CD1c-positive myeloid dendritic cell (primary cell): ENCODE results near the gene ANKRD2.
"Not testable (repeated sequence)": the region's sequence is repeated elsewhere in the genome, so short reads cannot be mapped to it uniquely, and the experiment has no call there.

ENCODE experiments used
- DNase-seq: peaks from one replicate; pipeline ENCODE4 v3.0.0-alpha.2; 2016; ENCODE audit errors: extremely low spot score

The ANKRD2 gene

DNA sequence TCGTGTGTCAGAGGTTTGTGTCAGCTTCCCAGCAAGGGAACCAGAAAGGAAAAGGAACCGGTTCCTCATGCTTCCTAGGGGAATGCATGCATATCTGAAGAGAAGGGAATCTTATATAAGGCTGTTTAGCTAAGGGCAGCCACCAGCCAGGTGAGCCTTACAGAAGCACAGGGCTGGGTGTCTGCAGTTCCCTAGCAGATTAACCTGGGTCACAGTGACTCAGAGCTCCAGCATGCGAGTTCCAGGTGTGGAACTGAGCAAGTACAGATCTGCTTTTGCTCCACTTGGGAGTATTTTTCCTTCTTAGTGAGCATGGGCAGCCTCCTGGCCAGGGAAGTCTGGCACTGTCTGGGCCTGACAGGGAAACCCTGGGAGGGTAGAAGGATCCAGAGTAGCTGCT is 957 bp upstream of the ANKRD2 start:
- no peak for DNase-seq

DNA sequence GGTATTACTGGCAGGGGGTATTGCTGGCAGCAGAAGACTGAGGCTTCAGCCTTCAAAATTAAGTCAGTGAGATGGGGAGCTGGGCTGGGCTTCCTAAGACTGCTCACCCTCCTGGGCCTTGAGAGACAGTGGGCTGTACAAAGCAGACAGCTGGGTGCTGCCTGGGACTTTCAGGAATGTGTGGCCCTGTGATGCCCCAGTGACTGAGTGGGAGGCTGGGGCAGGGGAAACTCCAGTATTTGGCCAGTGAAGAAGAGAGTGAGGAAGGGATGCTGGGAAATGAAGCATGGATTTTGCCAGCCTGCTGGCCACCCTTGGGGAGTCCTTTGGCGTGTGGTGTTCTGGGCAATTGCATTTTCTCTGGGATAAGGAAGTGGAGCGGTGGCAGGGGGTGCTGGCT is 442 bp downstream of the ANKRD2 start:
- no peak for DNase-seq

DNA sequence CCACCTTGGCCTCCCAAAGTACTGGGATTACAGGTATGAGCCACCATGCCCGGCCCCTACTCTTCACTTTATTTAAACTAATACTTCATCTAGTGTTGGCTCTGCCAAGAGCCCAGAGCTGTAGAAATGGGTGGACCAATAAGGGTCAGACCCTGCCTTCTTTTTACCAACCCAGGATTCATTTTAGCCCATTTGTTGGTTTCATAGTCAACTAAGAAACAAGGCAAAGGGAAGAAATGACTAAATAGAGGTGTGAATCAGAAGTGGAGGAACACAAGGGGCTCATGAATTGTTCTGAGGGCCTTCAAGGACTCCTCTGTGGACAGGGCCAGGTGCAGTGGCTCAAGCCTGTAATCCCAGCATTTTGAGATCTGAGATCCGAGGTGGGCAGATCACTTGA is 1.1 kb downstream of the ANKRD2 start:
- DNase-seq: no peak

- no peak for DNase-seq
Measured at GRCh38 chr10:97574374-97575126, 2.0 kb downstream of the ANKRD2 start.

DNA sequence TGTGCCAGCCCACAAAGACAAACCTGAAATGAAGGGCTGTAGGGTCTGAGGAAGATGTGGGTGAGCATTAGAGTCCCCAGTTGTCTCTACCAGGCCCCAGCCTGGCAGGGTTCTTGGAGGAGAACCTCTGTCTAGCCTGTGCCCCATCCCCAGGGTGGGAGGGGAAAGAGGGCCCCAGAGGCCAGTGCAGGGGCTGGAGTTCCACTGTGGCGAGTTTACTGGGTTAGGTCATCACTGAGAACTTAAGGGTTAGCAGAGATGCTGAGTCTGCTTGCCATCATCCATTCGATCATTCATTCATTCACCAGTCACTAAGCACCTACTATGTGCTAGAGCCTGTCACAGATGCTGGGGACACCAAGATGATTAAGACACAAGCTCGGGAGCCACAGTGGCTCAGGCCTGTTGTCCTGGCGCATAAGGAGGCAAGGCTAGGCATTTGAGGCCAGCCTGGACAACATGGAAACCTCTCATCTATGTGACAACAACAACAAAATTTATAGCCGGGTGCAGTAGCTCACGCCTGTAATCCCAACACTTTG is 2.6 kb downstream of the ANKRD2 start:
- no peak for DNase-seq

DNA sequence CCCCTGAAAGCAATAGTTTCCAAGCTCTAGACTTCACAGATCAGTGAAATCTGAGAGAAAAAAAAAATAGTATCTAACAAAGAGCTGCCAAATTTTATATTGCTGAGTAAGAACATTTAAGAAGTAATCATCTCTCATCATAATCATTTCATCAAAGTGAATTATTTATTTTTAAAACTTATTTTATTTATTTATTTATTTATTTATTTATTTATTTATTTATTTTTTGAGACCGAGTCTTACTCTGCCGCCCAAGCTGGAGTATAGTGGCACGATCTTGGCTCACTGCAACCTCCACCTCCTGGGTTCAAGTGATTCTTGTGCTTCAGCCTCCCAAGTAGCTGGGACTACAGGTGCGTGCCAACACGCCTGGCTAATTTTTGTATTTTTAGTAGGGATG is 3.9 kb downstream of the ANKRD2 start:
- not testable (repeated sequence) for DNase-seq

- DNase-seq: no peak
Measured at GRCh38 chr10:97577701-97578100, 5.1 kb downstream of the ANKRD2 start.

- DNase-seq: no peak
Measured at GRCh38 chr10:97578171-97578844, 5.7 kb downstream of the ANKRD2 start.

- DNase-seq: no peak
Measured at GRCh38 chr10:97580421-97581367, 8.1 kb downstream of the ANKRD2 start.

GRCh38 chr10:97582169-97582568 is 9.6 kb downstream of the ANKRD2 start:
- DNase-seq: no peak

- DNase-seq: no peak
Measured at GRCh38 chr10:97583476-97583875, 10.9 kb downstream of the ANKRD2 start.

- no peak for DNase-seq
Measured at GRCh38 chr10:97584060-97584797, 11.7 kb downstream of the ANKRD2 start, which contains the start of gene HOGA1. TSS of gene HOGA1 (plus strand) at chr10:97584389. CDS start at chr10:97584704, 315 bp downstream.

DNA sequence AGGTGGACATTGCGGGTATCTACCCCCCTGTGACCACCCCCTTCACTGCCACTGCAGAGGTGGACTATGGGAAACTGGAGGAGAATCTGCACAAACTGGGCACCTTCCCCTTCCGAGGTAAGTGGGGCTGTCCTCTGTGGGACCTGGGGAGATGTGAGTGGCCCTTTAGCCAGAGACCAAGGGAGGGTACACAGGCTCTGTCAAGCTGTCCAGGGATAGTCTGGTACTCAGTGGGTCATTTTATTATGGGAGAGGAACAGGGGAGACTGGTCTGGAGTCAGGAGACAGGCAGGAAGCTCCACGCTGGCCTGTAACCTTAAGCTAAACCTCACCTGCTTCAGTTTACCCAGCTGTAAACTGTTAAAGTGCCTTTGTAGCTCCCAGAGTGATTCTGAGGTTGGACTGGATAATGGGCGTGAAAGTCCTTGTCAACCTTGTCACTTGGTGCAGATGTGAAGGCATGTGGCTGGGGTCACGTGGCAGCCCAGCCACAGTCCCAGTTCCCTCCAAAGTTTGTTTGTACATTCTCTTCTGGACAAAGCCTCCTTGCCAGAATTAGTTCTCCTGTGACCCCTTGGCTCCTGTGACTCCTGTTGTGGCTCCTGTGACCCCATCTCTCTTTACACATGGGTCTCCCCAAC is 12.3 kb downstream of the ANKRD2 start:
- DNase-seq: no peak

GRCh38 chr10:97585439-97585811 is 12.8 kb downstream of the ANKRD2 start:
- no peak for DNase-seq

DNA sequence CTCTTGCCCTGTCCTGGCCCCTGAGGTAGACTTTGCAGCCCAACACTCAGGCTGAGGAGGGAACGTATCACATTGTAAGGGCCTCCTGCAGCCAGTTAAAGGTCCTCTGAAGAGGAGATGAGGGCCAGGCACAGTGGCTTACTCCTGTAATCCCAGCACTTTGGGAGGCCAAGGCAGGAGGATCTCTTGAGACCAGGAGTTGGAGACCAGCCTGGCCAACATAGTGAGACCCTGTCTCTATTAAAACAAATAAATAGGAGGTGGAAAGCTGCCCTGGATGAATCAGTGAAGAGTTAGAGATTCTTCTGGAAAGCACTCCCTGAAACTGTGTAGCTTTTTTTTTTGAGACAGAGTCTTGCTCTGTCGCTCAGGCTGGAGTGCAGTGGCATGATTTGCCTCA is 14.6 kb downstream of the ANKRD2 start:
- DNase-seq: no peak

DNA sequence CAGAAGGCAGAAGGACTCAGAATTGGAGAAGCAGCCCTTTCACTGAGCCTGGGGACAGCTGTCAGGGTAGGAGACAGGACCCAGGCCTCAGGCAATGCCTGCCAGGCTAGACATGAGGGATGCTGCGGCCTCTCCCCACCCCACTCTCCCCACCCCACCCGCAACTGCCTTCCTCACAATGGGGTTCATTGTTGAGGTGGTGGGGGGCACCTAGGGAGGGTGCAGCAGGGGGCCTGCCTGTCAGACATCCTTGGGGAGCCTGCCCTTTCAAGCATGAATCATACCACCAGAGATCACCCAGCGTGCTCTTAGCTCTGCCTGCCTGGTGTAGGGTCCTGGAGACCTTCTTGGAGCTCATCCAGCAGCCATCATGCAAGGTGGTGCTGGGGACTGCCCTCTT is 16.9 kb downstream of the ANKRD2 start, which contains the start of gene C10orf62:
Gene C10orf62, plus strand, starts transcription at position 243 of the 400 bp plus-strand sequence. CDS start 177 bp downstream, outside the sequence.
- no peak for DNase-seq

- DNase-seq: no peak
Measured at GRCh38 chr10:97590082-97590747, 17.6 kb downstream of the ANKRD2 start.

- DNase-seq: no peak
Measured at GRCh38 chr10:97590748-97591495, 18.3 kb downstream of the ANKRD2 start.

GRCh38 chr10:97593421-97593820 is 20.8 kb downstream of the ANKRD2 start:
- no peak for DNase-seq
